AML-193 (cell line): ENCODE measurements around the gene BCL3.

ENCODE experiments used
- DNase-seq, 2 experiments: peaks; one replicate each; lab custom pipeline; 2025; lab: John Stamatoyannopoulos, UW

BCL3 gene

DNA sequence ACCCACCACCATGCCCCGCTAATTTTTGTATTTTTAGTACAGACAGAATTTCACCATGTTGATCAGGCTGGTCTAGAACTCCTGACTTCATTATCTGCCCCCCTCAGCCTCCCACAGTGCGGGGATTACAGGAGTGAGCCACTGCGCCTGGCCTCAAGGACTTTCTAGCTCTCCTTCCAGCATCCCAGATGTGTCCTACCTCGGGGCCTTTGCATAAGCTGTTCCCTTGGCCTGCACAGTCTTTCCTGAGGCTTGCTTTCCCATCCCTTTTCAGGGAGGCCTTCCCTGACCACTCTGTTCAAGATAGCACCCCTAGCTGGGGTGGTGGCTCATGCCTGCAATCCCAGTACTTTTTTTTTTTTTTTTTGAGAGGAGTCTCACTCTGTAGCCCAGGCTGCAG lies 46.1 kb downstream of the BCL3 start:
- no peak for DNase-seq

GRCh38 chr19:44795398-44795987 lies 47.0 kb downstream of the BCL3 start:
- no peak for DNase-seq

- DNase-seq: no peak
Measured at GRCh38 chr19:44796701-44797115, 48.2 kb downstream of the BCL3 start.

DNA sequence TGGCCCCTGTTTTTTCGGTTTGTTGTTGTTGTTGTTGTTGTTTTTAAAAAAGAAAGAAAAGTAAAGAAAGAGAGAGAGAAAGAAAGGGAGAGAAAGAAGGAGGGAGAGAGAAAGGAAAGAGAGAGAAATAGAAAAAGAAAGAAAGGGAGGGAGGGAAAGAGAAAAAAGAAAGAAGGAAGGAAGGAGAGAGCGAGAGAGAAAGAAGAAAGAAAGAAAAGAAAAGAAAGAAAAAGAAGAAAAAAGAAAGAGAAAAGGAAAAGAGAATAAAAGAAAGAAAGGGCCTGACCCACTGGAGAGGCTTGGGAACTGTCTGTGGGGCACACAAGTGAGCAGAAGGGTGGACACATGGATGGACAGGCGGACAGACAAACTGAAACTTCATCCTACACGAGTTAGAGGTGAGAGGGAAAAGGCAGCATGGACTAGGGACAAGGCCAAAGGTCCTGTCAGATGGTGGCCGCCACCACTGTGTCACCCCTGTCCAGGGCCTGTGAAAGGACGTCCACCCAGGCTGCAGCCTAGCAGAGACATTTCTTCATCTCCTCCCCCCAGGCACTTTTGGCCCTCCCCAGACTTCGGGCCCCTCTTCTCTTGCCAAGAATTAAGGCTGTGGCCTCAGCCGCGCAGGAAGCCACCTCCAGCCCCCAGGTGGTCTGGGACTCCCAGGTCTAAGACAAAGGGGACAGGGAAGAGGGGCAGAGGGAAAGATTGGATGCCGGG lies 51.3 kb downstream of the BCL3 start:
- DNase-seq: no peak

DNA sequence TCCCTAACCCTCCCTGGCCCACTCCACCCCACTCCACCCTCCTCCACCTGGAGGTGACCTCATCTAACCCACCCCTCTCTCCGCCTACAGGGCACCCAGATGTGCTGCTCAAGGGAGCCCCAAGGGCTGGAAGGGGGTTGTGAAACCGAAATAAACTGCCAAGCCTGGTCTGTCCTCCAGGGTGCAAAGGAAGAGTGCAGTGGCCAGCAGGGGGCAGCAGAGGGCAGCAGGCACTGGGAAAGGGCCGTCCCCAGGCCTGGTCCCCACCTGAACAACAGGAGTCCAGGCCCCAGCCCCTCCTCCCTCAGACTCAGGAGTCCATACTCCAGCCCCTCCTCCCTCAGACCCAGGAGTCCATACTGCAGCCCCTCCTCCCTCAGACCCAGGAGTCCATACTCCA lies 52.0 kb downstream of the BCL3 start:
- DNase-seq: peak; percentile 86 to 88

GRCh38 chr19:44803442-44804428 lies 55.2 kb downstream of the BCL3 start:
- DNase-seq: no peak

- DNase-seq: no peak
Measured at GRCh38 chr19:44806291-44806690, 57.8 kb downstream of the BCL3 start.

- no peak for DNase-seq
Measured at GRCh38 chr19:44807162-44807561, 58.7 kb downstream of the BCL3 start.

DNA sequence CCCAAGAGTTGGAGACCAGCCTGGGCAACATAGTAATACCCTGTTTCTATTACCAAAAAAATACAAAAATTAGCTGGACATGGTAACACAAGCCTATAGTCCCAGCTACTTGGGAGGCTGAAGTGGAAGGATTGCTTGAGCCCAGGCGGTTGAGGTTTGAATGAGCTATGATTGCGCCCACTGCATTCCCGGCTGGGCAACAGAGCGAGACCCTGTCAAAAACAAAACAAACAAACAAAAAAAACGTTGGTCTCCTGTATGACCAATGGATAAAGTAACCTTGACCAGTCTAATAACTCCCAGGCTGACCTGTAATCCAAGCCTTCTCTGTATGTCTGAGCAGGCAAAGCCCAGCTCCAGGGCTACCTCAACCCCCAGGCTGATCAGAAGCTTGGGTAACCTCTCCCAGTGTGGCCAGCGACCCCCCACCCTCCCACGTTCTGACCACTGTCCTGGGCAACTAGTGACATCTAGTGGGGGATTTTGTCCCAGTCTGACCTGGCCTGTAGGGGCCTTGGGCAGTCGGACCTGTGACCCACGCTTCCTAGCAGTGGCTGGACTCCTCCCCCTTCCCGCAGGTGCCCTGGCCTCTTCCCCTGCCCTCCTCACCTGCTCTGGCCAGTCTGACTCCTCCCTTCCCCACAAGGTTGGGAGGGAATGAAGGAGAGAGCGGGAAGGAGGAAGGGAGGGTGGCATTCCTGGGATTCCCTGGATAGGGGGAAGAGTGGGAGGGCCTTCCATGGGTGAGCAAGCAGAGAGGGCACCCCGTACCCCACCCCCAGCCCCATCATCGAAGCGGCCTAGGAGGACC lies 59.3 kb downstream of the BCL3 start:
- DNase-seq: peak in 1 of 2 experiments; percentile 12

DNA sequence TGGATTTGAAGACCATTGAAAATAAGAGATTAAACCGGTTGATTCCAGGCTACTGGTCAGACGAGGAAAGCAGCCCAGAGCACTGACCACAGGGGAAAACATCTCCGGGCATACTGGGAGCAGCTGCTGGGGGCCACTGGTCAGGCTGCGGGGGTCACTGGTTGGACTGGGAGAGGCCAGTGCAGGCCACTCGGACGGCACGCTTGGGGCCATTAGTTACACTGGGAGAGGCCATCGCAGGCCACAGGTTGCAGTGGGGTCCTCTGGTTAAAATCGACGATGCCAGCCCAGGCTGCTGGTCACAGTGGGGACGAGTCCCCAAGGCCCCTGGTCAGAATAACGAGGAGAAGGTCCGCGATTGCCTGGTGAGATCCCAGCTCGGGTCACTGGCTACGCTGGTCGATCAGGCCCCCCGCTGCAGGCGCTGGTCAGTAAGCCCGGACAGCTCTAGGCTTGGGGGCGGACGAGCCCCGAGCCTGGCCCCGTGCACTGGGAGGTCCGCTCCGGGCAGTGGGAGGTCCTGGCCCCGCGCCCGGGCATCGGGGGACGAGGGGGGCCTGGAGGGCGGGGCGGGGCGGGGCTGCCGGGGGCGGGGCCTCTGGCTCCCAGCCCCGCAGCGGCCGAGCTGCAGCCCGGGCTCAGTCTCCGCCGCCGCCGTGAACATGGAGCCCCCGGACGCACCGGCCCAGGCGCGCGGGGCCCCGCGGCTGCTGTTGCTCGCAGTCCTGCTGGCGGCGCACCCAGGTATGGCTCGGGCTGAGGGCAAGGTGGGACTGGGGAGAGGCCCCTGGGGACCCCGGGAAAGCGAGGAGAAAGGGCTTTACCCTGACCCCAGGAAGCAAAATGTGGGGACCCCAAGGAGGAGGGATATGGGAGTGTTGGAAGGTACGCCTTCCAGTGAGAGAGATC lies 60.2 kb downstream of the BCL3 start, which contains the start of gene BCAM:
Gene BCAM (plus strand): TSS at position 641 of the 909 bp plus-strand sequence. CDS start 22 bp downstream, at position 663.
- DNase-seq: no peak
